HG02571 (cell line): Measurements from ENCODE around the gene CALN1.

Source experiments
- ATAC-seq: cut with Tn5 transposase; IDR thresholded peaks from one replicate; pipeline ENCODE4 v1.9.1; 2021; ENCODE audit warnings: mild to moderate bottlenecking, moderate library complexity; ENCODE audit not compliant: unreplicated experiment

Gene CALN1

GRCh38 chr7:72190919-72191318 is 221.2 kb downstream of the CALN1 start:
- no peak for ATAC-seq

DNA sequence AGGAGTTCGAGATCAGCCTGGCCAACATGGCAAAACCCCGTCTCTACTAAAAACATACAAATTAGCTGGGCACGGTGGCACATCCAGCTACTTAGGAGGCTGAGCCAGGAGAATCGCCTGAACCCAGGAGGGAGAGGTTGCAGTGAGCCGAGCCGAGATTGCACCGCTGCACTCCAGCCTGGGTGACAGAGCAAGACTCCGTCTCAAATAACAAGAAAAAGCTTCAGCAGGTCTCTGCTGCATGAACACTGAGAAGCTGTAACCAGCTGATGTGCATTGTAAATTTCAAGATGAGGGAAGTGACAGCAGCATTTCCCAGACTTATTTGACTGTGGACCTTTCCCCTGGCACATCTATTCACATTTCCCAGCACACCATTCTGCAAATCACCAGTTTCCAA is 222.0 kb downstream of the CALN1 start:
- no peak for ATAC-seq

GRCh38 chr7:72187179-72187578 is 225.0 kb downstream of the CALN1 start:
- no peak for ATAC-seq

DNA sequence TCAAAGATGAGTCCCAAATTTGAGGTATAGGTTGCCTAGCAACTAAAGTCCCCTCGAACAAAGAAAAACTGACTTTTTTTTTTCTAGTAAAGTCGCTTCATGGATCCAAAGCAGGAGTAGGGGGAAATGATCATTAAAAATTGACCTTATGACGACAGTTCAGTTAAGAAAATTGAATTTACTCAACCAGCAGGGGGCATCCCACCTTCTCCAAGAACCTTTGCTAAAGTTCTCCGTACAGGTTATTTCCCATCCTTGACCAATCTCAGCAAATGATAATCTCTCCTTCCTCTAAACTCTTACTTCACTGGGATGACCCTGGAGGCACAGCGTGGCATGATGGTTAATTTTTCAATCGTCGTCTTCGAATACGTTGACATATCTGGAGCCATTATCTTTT is 228.3 kb downstream of the CALN1 start:
- no peak for ATAC-seq

DNA sequence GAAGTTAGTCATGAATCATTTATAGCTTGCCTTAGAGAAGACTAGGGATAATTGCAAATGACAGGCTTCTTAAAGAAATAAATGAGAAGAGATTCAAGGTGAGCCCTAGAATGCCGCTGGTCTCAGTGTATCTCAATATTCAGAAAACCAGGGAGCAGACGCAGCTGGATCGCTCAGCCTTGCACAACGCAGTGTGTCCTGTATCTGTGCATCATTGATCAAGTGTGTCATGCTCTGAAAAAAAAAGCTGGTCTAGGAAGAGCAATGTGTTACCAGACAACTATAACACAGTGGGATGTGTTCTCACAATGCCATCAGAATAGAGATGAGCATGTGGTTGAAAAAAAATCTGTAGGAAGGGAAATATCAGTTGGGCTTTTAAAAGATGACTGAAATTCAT is 230.1 kb downstream of the CALN1 start:
- no peak for ATAC-seq

DNA sequence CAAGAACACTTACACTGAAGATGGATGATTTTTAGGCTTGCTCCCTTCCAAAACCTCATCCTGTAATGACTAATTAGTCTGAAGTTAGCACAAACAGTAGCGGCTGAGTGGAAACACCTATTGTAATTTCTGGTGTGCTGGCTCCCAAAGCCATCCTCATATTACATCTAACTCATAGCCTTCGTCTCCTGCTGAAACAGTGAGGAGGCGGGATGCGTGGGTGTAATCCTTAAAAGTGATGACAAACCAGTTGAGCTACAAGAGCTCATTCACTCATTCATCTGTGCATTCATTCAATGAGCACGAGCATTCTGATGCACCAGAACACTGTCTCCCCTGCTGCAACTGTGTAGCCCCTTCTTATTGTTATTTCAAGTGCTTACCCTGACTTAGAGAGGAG is 235.3 kb downstream of the CALN1 start:
- ATAC-seq: no peak

DNA sequence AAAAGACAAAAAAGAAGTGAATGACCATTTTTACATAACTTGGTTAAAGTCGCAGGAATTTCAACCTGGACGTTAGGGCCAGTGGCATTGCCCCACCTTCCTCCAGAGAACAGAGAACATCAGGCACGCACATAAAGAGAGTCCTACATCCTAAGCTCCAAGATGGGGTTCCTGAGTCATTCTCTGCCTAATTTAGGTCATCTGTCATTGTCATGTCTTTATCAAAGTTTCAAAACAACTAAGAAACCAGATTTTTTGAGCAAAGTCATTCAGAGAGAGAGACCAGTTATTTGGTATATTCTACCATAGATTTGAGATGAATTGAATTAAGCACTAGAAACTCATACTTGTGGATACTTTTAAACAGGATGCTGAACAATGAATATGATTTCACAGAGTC is 241.7 kb downstream of the CALN1 start:
- ATAC-seq: no peak

DNA sequence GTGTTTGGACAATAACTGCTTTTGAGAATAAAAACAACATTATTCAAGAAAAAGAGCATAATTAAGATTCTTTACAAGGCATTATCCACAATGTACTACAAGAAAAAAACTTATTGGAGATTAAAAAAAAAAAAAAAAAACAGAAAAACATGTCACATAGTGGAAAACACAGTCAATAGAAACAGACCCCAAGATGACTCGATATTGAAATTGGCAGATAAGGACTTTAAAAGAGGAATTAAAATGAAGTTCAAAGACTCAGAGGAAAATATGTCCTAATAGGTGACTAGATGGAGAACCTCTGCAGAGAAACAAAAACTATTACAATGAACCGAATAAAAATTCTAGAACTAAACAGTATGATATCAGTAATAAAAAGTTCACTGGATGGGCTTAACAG is 248.9 kb downstream of the CALN1 start:
- ATAC-seq: no peak

GRCh38 chr7:72161534-72161933 is 250.6 kb downstream of the CALN1 start:
- ATAC-seq: no peak

GRCh38 chr7:72159911-72160310 is 252.2 kb downstream of the CALN1 start:
- ATAC-seq: no peak

GRCh38 chr7:72156671-72157070 is 255.5 kb downstream of the CALN1 start:
- no peak for ATAC-seq

- ATAC-seq: no peak
These were observed 259.0 kb downstream of the CALN1 start for GRCh38 chr7:72153132-72153512.

GRCh38 chr7:72152161-72153131 is 259.7 kb downstream of the CALN1 start:
- no peak for ATAC-seq

GRCh38 chr7:72140566-72140965 is 271.6 kb downstream of the CALN1 start:
- no peak for ATAC-seq

GRCh38 chr7:72127136-72127535 is 285.0 kb downstream of the CALN1 start:
- ATAC-seq: no peak

- no peak for ATAC-seq
These were observed 288.2 kb downstream of the CALN1 start for GRCh38 chr7:72123913-72124312.

- ATAC-seq: no peak
These were observed 293.8 kb downstream of the CALN1 start for GRCh38 chr7:72118366-72118765.

- no peak for ATAC-seq
These were observed 298.0 kb downstream of the CALN1 start for GRCh38 chr7:72114129-72114528.

DNA sequence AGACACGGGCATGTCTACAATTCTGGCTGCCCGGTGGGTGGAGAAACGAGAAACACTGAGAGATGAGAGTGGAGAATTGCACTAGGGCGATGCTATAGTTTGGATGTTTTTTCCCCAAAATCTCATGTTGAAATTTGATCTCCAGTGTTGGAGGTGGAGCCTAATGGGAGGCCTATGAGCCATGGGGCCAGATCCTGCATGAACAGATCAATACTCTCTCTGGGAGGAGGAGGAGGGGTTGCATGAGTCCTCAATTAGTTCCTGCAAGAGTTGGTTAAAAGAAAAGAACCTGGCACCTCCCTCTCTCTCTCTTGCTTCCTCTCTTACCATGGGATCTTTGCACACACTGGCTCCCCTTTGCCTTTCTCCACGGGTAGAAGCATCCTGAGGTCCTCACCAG is 299.1 kb downstream of the CALN1 start:
- ATAC-seq: no peak

- no peak for ATAC-seq
These were observed 299.6 kb downstream of the CALN1 start for GRCh38 chr7:72112530-72112929.

GRCh38 chr7:72111086-72111485 is 301.1 kb downstream of the CALN1 start:
- ATAC-seq: no peak

GRCh38 chr7:72109566-72109965 is 302.6 kb downstream of the CALN1 start:
- no peak for ATAC-seq

DNA sequence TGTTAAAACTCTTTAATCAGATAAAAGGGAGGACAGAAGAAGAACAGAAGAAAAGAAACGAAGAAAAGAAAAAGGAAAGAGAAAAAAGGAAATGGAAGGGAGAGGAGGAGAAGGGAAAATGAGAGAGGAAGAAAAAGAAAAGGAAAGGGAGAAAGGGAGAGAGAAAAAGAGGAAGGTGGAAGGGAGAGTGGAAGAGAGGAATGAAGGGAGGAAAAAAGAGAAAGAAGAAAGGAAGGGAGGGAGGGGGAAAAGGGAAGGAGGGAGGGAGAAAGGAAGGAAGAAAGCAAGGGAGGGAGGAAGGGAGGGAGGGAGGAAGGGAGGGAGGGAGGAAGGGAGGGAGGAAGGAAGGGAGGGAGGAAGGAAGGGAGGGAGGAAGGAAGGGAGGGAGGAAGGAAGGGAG is 305.7 kb downstream of the CALN1 start:
- ATAC-seq: no peak
